Liver (tissue), 3 donors: Measurements from ENCODE around the gene DPF3.

Experiments
- CTCF ChIP-seq: fragments of 150-350 bp; IDR thresholded peaks from 2 replicates; pipeline ENCODE4 v1.5.1; 2017; ENCODE audit warnings: improper control_type of control experiment, low read depth, low read length; ENCODE audit not compliant: missing input control
- RAD21 ChIP-seq, 2 donors: IDR thresholded peaks; 2 replicates each; pipeline ENCODE4 v1.6.1; 2016; ENCODE audit warnings: antibody characterized with exemption in 2 of 2, mild to moderate bottlenecking in 2 of 2
- donor health status: healthy.
- donor health status: healthy.

- TF ChIP-seq RAD21 (IDR thresholded peaks at IDR 0.05) (no peak), CTCF (no peak)
Observed at GRCh38 chr14:72614891-72615415, 278.9 kb downstream of the DPF3 start.
